ENCODE data around the gene LGR4.

The LGR4 gene

DNA sequence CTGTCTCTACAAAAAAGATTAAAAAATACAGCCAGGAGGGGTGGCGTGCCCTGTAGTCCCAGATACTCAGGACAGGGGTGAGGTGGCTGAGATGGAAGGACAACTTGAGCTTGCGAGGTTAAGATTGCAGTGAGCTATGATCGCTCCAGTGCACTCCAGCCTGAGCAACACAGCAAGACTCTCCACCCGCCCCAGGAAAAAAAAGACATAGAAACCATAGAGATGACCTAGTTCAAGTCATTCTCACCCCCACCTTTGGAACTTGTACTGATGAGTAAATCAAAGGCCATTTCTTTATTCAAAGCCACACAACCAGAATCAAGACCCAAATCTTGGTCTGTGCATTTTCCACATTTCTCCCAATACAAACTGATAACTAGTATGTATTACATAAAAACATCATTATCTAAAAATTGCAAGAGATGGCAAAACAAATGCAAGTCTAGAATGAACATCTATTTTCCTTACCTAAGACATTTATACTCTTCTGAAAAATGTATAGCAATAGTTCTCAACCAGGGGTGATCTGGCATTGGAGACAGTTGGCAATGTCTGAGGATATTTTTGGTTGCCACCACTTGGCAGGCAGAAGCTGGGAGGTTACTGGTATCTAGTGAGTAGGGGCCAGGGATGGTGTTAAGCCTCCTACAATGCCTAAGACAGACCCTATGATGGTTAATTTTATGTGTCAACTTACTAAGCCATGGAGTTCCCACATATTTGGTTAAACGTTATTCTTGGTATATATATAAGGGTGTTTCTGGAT, 34.6 kb downstream of the LGR4 start:
- Histone ChIP-seq H3K27ac (ENCODE audit: low read length) (no peak overlapping the region), H3K4me3 (ENCODE audit: low read length) (no peak overlapping the region), H3K4me1 (ENCODE audit: control insufficient read depth, low read depth, low read length) (peaks cover 46% of the 10 kb centered on the region), H3K36me3 (ENCODE audit: control insufficient read depth, low read depth, low read length) (no peaks in the 10 kb centered on the region), H3K9me3 (ENCODE audit: control insufficient read depth, low read depth, low read length) (no peaks in the 10 kb centered on the region), H3K27me3 (ENCODE audit: control insufficient read depth, insufficient read depth, low read length) (no peaks in the 10 kb centered on the region), H3K9ac (ENCODE audit: low read length) (no peak overlapping the region)

DNA sequence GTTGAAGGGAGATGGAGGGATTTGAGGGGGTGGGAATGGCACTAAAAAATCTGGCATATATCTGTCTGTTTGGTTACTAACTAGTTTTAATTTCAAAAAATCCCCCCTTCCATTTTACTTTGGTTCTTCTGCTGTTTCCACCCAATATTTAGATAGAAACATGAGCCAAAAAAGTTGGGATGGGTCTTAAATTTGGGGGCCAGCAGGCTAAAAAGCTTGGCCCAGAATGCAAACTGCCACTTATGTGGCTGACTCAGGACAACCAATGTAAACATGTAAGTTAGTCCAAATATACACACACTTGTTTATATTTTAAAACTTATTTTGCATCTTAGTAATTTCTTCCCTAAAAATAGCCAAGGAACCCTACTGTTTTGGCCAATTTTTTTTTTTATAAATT, 35.7 kb downstream of the LGR4 start:
- Histone ChIP-seq H3K4me1 (ENCODE audit: control insufficient read depth, low read depth, low read length) (peaks cover 43% of the 10 kb centered on the region), H3K9ac (ENCODE audit: low read length) (no peak overlapping the region), H3K27ac (ENCODE audit: low read length) (no peak overlapping the region), H3K4me3 (ENCODE audit: low read length) (no peak overlapping the region), H3K36me3 (ENCODE audit: control insufficient read depth, low read depth, low read length) (no peaks in the 10 kb centered on the region), H3K9me3 (ENCODE audit: control insufficient read depth, low read depth, low read length) (no peaks in the 10 kb centered on the region), H3K27me3 (ENCODE audit: control insufficient read depth, insufficient read depth, low read length) (no peaks in the 10 kb centered on the region)

DNA sequence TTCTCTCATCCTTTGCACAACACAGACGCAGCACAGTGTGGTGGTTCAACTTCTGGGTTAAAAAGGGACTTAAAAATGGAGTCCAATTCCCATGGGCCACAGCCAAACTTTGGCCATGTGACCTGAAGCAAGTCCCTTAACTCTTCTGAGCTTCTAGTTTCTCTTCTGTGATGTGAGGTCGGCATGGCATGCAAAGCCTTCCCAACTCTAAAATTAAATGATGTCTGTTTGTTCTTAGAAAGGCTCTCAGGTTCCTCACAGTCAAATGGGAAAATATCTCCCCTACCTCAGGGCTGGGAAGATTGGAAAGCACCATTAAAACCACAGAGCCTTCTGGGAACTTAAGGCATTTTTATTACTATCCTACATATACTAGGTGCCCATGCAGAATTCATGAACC, 38.8 kb downstream of the LGR4 start:
- H3K4me3 ChIP-seq (ENCODE audit: low read length): no peak overlapping the region
- H3K4me1 ChIP-seq (ENCODE audit: control insufficient read depth, low read depth, low read length): peaks cover 43% of the 10 kb centered on the region
- no peak overlapping the region for H3K27ac ChIP-seq (ENCODE audit: low read length)
- no peaks in the 10 kb centered on the region for H3K27me3 ChIP-seq (ENCODE audit: control insufficient read depth, insufficient read depth, low read length)
- no peak overlapping the region for H3K9ac ChIP-seq (ENCODE audit: low read length)
- no peaks in the 10 kb centered on the region for H3K9me3 ChIP-seq (ENCODE audit: control insufficient read depth, low read depth, low read length)
- H3K36me3 ChIP-seq (ENCODE audit: control insufficient read depth, low read depth, low read length): peaks cover 1% of the 10 kb centered on the region

- H3K9ac ChIP-seq (ENCODE audit: low read length): no peak overlapping the region
- H3K27me3 ChIP-seq (ENCODE audit: control insufficient read depth, insufficient read depth, low read length): no peaks in the 10 kb centered on the region
- no peaks in the 10 kb centered on the region for H3K9me3 ChIP-seq (ENCODE audit: control insufficient read depth, low read depth, low read length)
- H3K36me3 ChIP-seq (ENCODE audit: control insufficient read depth, low read depth, low read length): peaks cover 6% of the 10 kb centered on the region
- H3K4me3 ChIP-seq (ENCODE audit: low read length): no peak overlapping the region
- peaks cover 33% of the 10 kb centered on the region for H3K4me1 ChIP-seq (ENCODE audit: control insufficient read depth, low read depth, low read length)
- no peak overlapping the region for H3K27ac ChIP-seq (ENCODE audit: low read length)
Observed at GRCh38 chr11:27431808-27432207, 40.8 kb downstream of the LGR4 start.

DNA sequence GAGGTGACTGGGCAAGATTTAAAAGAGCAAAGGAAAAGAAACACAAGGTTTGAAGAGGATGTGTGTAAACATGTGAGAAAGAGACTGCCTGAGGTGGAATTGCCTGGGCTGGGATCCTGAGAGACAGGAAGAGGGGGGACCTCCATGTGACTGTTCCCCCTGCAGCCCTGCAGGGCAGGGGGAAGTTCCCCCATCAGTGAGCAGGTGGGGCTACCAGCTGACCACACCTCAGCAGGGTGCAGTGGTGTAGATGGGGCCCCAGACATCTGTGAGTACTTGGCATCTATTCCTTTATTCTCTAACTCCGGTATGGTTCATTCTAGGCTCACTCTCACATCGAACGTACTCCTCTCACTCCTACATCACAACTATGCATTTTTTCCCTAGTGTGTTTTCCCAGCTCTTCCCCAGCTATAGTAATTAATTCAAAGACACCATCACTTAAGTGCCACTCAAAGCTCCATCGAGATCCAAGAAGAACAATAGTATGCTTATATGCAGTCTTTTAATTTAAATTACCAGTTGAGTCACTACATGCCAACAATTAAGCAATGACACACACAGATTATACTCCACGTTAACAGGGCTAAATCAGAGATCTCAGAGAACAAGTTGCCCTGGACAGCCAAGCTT, 42.7 kb downstream of the LGR4 start:
- Histone ChIP-seq H3K9me3 (ENCODE audit: control insufficient read depth, low read depth, low read length) (no peaks in the 10 kb centered on the region), H3K4me3 (ENCODE audit: low read length) (no peak overlapping the region), H3K9ac (ENCODE audit: low read length) (no peak overlapping the region), H3K27me3 (ENCODE audit: control insufficient read depth, insufficient read depth, low read length) (no peaks in the 10 kb centered on the region), H3K36me3 (ENCODE audit: control insufficient read depth, low read depth, low read length) (peaks cover 8% of the 10 kb centered on the region), H3K4me1 (ENCODE audit: control insufficient read depth, low read depth, low read length) (peaks cover 37% of the 10 kb centered on the region), H3K27ac (ENCODE audit: low read length) (no peak overlapping the region)

DNA sequence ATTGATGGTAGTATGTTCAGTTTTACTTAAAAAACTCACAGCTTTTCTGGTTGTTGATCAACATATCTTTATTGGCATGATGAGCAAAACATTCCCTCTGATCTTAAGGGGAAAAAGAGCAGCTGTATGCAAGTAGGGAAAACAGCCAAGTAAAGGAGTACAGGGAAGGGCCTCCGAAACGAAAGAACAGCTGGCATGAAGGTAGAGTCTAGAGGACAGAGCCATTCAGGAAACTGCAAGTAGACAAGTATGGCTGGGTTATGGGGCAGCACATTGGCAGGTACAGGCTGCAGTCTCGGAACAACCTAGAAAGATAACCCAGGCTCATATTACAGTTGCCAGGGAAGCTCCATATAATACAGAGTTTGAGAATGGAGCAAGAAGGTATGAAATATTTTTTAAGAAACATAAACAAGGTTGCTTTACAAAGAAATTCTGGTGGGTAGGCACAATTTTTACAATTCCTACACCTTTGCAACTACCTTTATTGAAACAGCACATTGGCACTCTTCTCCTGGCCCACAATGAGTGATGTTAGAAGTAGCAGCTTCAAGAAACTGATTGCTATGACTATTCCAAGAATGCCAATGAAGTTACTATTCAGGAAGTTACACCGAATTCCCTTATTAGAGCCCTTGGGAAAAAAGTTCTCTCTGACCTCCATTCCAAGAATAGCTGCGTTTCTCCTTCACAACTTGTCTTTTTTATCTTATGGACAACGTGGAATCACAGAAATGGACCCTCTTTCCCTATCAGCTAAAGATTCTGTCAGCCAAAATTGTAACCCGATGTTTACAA, 45.2 kb downstream of the LGR4 start:
- peaks cover 8% of the 10 kb centered on the region for H3K36me3 ChIP-seq (ENCODE audit: control insufficient read depth, low read depth, low read length)
- no peaks in the 10 kb centered on the region for H3K27me3 ChIP-seq (ENCODE audit: control insufficient read depth, insufficient read depth, low read length)
- no peak overlapping the region for H3K27ac ChIP-seq (ENCODE audit: low read length)
- H3K9me3 ChIP-seq (ENCODE audit: control insufficient read depth, low read depth, low read length): no peaks in the 10 kb centered on the region
- peaks cover 45% of the 10 kb centered on the region for H3K4me1 ChIP-seq (ENCODE audit: control insufficient read depth, low read depth, low read length)
- no peak overlapping the region for H3K9ac ChIP-seq (ENCODE audit: low read length)
- H3K4me3 ChIP-seq (ENCODE audit: low read length): no peak overlapping the region

- Histone ChIP-seq H3K4me1 (ENCODE audit: control insufficient read depth, low read depth, low read length) (peaks cover 53% of the 10 kb centered on the region), H3K36me3 (ENCODE audit: control insufficient read depth, low read depth, low read length) (peaks cover 8% of the 10 kb centered on the region), H3K4me3 (ENCODE audit: low read length) (no peak overlapping the region), H3K27me3 (ENCODE audit: control insufficient read depth, insufficient read depth, low read length) (no peaks in the 10 kb centered on the region), H3K9me3 (ENCODE audit: control insufficient read depth, low read depth, low read length) (no peaks in the 10 kb centered on the region), H3K9ac (ENCODE audit: low read length) (no peak overlapping the region), H3K27ac (ENCODE audit: low read length) (no peak overlapping the region)
Observed at GRCh38 chr11:27425814-27426213, 46.8 kb downstream of the LGR4 start.

DNA sequence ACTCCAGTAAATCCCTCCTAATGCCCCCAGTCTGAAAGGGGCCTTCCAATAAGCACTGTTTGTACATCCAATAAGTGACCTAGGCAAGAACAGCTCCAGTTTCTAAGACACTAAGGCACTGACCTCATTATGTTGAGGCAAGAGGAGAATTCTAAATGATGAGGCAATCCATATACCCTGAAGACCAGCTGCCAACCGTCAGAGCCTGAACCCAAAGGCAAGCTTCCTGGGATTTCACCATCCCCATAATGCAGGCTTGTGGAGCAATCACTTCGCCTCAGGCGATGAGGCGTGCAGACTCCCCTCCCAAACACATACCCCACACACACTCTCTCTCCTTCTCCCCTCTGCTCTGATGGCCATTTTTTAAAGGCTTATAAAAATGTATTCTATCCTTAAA, 49.5 kb downstream of the LGR4 start:
- no peak overlapping the region for H3K27ac ChIP-seq (ENCODE audit: low read length)
- no peak overlapping the region for H3K4me3 ChIP-seq (ENCODE audit: low read length)
- no peak overlapping the region for H3K9ac ChIP-seq (ENCODE audit: low read length)
- peaks cover 40% of the 10 kb centered on the region for H3K4me1 ChIP-seq (ENCODE audit: control insufficient read depth, low read depth, low read length)
- peaks cover 2% of the 10 kb centered on the region for H3K36me3 ChIP-seq (ENCODE audit: control insufficient read depth, low read depth, low read length)
- no peaks in the 10 kb centered on the region for H3K27me3 ChIP-seq (ENCODE audit: control insufficient read depth, insufficient read depth, low read length)
- H3K9me3 ChIP-seq (ENCODE audit: control insufficient read depth, low read depth, low read length): no peaks in the 10 kb centered on the region

GRCh38 chr11:27421819-27422494, 50.6 kb downstream of the LGR4 start:
- H3K36me3 ChIP-seq (ENCODE audit: control insufficient read depth, low read depth, low read length): peaks cover 2% of the 10 kb centered on the region
- H3K9ac ChIP-seq (ENCODE audit: low read length): no peak overlapping the region
- no peak overlapping the region for H3K4me3 ChIP-seq (ENCODE audit: low read length)
- no peaks in the 10 kb centered on the region for H3K27me3 ChIP-seq (ENCODE audit: control insufficient read depth, insufficient read depth, low read length)
- peaks cover 37% of the 10 kb centered on the region for H3K4me1 ChIP-seq (ENCODE audit: control insufficient read depth, low read depth, low read length)
- no peaks in the 10 kb centered on the region for H3K9me3 ChIP-seq (ENCODE audit: control insufficient read depth, low read depth, low read length)
- no peak overlapping the region for H3K27ac ChIP-seq (ENCODE audit: low read length)

GRCh38 chr11:27420722-27421572, 51.6 kb downstream of the LGR4 start:
- H3K9me3 ChIP-seq (ENCODE audit: control insufficient read depth, low read depth, low read length): no peaks in the 10 kb centered on the region
- H3K9ac ChIP-seq (ENCODE audit: low read length): no peak overlapping the region
- H3K36me3 ChIP-seq (ENCODE audit: control insufficient read depth, low read depth, low read length): peaks cover 2% of the 10 kb centered on the region
- H3K27me3 ChIP-seq (ENCODE audit: control insufficient read depth, insufficient read depth, low read length): no peaks in the 10 kb centered on the region
- peaks cover 39% of the 10 kb centered on the region for H3K4me1 ChIP-seq (ENCODE audit: control insufficient read depth, low read depth, low read length)
- H3K27ac ChIP-seq (ENCODE audit: low read length): no peak overlapping the region
- no peak overlapping the region for H3K4me3 ChIP-seq (ENCODE audit: low read length)
